ENCODE results near the gene DPH6.
"Not testable (repeated sequence)": the region's sequence is repeated elsewhere in the genome, so short reads cannot be mapped to it uniquely, and the experiment has no call there.

Gene DPH6

DNA sequence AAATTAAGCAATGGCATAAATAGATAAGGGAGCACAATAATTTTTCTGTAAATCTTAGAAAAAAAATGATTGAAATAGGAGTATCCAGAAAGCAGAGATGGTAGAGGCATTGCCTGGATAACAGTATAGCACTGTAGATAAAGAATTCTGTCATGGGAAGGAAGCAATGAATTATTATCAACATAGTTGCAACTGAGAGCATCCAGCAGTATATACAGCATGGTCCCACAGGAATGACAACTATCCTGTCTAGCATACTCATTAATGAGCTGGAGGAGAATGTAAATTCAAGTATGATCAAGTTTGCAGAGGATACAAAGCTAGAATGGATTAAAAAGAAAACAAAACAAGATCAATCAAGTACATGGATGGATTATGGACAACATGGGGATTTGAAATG is 90.8 kb downstream of the DPH6 start:
- Histone ChIP-seq H3K4me1 (ENCODE audit: insufficient read depth, low read length) (no peaks in the 10 kb centered on the region), H3K36me3 (ENCODE audit: insufficient read depth, low read length) (no peaks in the 10 kb centered on the region), H3K27me3 (ENCODE audit: control insufficient read depth in 1 of 2, insufficient read depth in 2 of 2, low read length in 2 of 2) (no peaks in the 10 kb centered on the region), H3K9me3 (ENCODE audit: low read length) (no peaks in the 10 kb centered on the region), H3K27ac (ENCODE audit: low read depth, low read length) (no peak overlapping the region), H3K9ac (ENCODE audit: low read length) (no peak overlapping the region), H3K4me3 (ENCODE audit: low read depth in 1 of 2, low read length in 2 of 2) (no peak overlapping the region)

DNA sequence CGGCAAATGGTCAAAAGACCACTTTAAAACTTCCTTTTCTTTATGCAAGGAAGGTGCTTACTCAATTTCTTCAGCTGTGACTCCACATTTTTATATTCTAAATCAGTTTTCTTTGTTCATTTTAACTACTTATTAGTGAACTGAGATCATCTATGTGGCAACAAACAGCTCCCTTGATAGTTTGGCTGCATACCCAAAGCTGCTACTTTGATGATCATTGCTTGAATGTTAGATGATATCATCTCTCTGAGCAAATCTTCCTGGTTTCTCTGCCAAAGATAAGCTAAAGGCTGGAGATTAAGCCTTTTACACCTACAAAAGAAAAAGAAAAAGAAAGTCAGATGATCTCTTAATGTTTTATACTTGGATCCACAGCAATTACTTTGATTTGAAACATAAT is 95.5 kb downstream of the DPH6 start:
- no peak overlapping the region for H3K4me3 ChIP-seq (ENCODE audit: low read depth in 1 of 2, low read length in 2 of 2)
- H3K27ac ChIP-seq (ENCODE audit: low read depth, low read length), result no peak overlapping the region
- no peaks in the 10 kb centered on the region for H3K4me1 ChIP-seq (ENCODE audit: insufficient read depth, low read length)

DNA sequence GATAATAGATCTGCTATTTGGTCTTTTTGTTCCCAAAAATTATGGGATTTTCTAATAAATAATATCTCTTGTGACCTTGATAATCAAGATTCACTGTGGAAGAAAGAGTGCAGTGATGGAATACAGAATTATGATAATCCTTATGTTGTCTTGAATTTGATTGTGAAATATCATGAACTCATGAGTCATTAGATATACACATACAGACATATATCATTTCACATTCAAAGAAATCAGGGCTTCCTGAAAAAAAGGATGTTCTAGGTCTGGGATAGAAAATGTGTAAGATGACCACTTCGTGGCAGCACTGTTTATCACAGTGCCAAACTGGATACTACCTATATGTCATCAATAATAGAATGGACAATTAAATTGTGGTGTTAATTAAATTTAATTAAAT is 97.7 kb downstream of the DPH6 start:
- Histone ChIP-seq H3K9me3 (ENCODE audit: low read length) (no peaks in the 10 kb centered on the region), H3K27ac (ENCODE audit: low read depth, low read length) (no peak overlapping the region), H3K27me3 (ENCODE audit: control insufficient read depth in 1 of 2, insufficient read depth in 2 of 2, low read length in 2 of 2) (no peaks in the 10 kb centered on the region), H3K4me1 (ENCODE audit: insufficient read depth, low read length) (no peaks in the 10 kb centered on the region), H3K4me3 (ENCODE audit: low read depth in 1 of 2, low read length in 2 of 2) (no peak overlapping the region), H3K9ac (ENCODE audit: low read length) (no peak overlapping the region), H3K36me3 (ENCODE audit: insufficient read depth, low read length) (no peaks in the 10 kb centered on the region)

More for the DNA sequence above, 95.5 kb downstream of the DPH6 start:
- Histone ChIP-seq H3K9ac (ENCODE audit: low read length) (no peak overlapping the region), H3K36me3 (ENCODE audit: insufficient read depth, low read length) (no peaks in the 10 kb centered on the region), H3K9me3 (ENCODE audit: low read length) (no peaks in the 10 kb centered on the region), H3K27me3 (ENCODE audit: control insufficient read depth in 1 of 2, insufficient read depth in 2 of 2, low read length in 2 of 2) (no peaks in the 10 kb centered on the region)

DNA sequence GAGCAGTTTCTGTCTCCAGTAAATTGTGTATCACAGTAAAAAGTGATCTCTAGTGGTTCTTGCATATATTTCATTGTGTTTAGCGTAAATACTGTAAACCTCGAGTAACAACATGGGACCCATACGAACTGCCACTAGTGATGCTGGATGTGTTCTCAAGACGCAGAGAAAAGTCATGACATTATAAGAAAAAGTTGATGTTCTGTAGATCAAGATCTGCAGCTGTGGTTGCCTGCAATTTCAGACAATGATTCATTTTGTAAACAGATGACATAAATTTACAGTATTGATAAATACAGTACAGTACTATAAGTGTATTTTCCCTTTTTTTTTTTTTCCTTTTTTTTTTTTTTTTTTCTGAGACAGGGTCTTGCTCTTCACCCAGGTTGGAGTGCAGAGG is 100.1 kb downstream of the DPH6 start:
- Histone ChIP-seq H3K9me3 (ENCODE audit: low read length) (no peaks in the 10 kb centered on the region), H3K36me3 (ENCODE audit: insufficient read depth, low read length) (no peaks in the 10 kb centered on the region), H3K9ac (ENCODE audit: low read length) (no peak overlapping the region), H3K4me3 (ENCODE audit: low read depth in 1 of 2, low read length in 2 of 2) (no peak overlapping the region), H3K27ac (ENCODE audit: low read depth, low read length) (no peak overlapping the region), H3K27me3 (ENCODE audit: control insufficient read depth in 1 of 2, insufficient read depth in 2 of 2, low read length in 2 of 2) (no peaks in the 10 kb centered on the region), H3K4me1 (ENCODE audit: insufficient read depth, low read length) (no peaks in the 10 kb centered on the region)

DNA sequence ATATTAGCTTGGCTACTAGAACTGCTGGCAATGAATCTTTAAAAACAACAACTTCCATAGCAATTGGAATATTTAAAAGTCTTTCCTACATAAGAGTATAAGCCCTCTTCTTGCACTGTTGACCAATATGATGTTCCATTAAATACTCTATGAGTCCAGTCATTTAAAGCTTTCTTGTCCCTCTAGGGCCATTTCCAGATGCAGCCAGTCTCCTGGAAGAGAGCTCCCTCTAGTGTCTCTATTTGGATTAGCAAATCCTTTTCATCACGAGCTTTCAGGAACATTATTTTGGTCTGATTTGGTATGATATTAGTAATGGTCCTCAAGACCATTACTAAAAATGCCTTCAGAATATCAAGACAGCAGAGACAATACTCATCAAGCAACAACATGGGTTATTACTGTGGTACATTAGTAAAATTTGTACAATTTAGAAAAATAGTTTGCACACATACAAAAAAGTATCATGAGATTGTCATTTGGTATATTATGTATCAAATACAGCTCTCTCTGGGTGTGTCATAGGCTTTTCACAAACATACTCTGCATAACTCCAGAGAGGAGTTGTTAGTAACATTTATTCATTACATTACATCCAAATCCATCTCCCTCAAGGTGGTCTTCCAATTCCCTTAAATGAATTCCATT is 101.3 kb downstream of the DPH6 start:
- no peaks in the 10 kb centered on the region for H3K27me3 ChIP-seq (ENCODE audit: control insufficient read depth in 1 of 2, insufficient read depth in 2 of 2, low read length in 2 of 2)
- H3K9me3 ChIP-seq (ENCODE audit: low read length), result no peaks in the 10 kb centered on the region

DNA sequence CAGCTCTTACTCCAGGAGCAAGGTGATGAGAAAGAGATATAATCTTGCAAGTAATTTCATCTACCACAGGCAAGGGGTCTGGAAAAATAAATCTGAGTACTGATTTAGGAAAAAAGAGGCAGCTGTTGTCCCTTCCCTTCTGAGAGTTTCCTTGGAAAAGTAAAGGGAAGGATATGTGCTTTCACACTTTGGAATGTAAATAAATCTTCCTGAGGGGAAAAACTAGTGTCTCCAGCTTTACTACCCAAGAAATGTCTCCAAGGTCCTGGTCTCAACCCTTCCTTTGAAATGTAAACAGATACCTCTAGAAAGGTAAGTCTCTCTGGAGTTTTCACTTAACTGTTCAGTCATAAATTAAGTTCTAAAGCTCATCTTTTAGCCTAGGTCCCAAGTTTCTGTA is 102.6 kb downstream of the DPH6 start:
- Histone ChIP-seq H3K9ac (ENCODE audit: low read length) (no peak overlapping the region), H3K27ac (ENCODE audit: low read depth, low read length) (no peak overlapping the region), H3K36me3 (ENCODE audit: insufficient read depth, low read length) (no peaks in the 10 kb centered on the region), H3K27me3 (ENCODE audit: control insufficient read depth in 1 of 2, insufficient read depth in 2 of 2, low read length in 2 of 2) (no peaks in the 10 kb centered on the region), H3K4me1 (ENCODE audit: insufficient read depth, low read length) (no peaks in the 10 kb centered on the region), H3K9me3 (ENCODE audit: low read length) (no peaks in the 10 kb centered on the region), H3K4me3 (ENCODE audit: low read depth in 1 of 2, low read length in 2 of 2) (no peak overlapping the region)

More for the DNA sequence above, 101.3 kb downstream of the DPH6 start:
- Histone ChIP-seq H3K36me3 (ENCODE audit: insufficient read depth, low read length) (no peaks in the 10 kb centered on the region), H3K9ac (ENCODE audit: low read length) (no peak overlapping the region), H3K4me1 (ENCODE audit: insufficient read depth, low read length) (no peaks in the 10 kb centered on the region), H3K4me3 (ENCODE audit: low read depth in 1 of 2, low read length in 2 of 2) (no peak overlapping the region), H3K27ac (ENCODE audit: low read depth, low read length) (no peak overlapping the region)

DNA sequence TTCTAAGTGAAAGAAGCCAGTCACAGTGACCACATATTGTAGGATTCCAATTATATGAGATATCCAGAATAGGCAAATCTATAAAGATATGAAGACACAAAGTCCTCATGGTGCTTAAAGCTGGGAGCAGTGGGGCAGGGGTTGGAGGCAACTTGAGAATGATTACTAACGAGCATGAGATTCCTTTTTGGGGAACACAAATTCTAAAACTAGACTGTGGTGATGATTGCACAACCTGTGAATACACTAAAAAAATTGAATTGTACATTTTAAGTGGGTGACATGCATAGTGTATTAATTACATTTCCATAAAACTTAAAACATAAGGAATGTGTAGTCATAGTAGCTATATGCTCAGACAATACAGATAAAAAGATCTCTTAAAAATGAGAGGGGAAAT is 103.2 kb downstream of the DPH6 start:
- Histone ChIP-seq H3K9me3 (ENCODE audit: low read length) (no peaks in the 10 kb centered on the region), H3K27ac (ENCODE audit: low read depth, low read length) (no peak overlapping the region), H3K9ac (ENCODE audit: low read length) (no peak overlapping the region), H3K36me3 (ENCODE audit: insufficient read depth, low read length) (no peaks in the 10 kb centered on the region), H3K4me1 (ENCODE audit: insufficient read depth, low read length) (no peaks in the 10 kb centered on the region), H3K4me3 (ENCODE audit: low read depth in 1 of 2, low read length in 2 of 2) (no peak overlapping the region), H3K27me3 (ENCODE audit: control insufficient read depth in 1 of 2, insufficient read depth in 2 of 2, low read length in 2 of 2) (no peaks in the 10 kb centered on the region)

DNA sequence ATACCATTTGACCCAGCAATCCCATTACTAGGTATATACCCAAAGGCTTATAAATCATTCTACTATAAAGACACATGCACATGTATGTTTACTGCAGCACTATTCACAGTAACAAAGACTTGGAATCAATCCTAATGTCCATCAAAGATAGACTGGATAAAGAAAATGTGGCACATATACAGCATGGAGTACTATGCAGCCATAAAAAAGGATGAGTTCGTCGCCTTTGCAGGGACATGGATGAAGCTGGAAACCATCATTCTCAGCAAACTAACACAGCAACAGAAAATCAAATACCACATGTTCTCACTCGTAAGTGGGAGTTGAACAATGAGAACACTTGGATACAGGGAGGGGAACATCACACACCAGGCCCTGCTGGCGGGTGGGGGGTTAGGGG is 104.7 kb downstream of the DPH6 start:
- not testable (repeated sequence) for H3K36me3 ChIP-seq (ENCODE audit: insufficient read depth, low read length); H3K27me3 ChIP-seq (ENCODE audit: control insufficient read depth in 1 of 2, insufficient read depth in 2 of 2, low read length in 2 of 2); H3K4me3 ChIP-seq (ENCODE audit: low read depth in 1 of 2, low read length in 2 of 2); H3K9ac ChIP-seq (ENCODE audit: low read length); H3K4me1 ChIP-seq (ENCODE audit: insufficient read depth, low read length); H3K27ac ChIP-seq (ENCODE audit: low read depth, low read length); H3K9me3 ChIP-seq (ENCODE audit: low read length)

DNA sequence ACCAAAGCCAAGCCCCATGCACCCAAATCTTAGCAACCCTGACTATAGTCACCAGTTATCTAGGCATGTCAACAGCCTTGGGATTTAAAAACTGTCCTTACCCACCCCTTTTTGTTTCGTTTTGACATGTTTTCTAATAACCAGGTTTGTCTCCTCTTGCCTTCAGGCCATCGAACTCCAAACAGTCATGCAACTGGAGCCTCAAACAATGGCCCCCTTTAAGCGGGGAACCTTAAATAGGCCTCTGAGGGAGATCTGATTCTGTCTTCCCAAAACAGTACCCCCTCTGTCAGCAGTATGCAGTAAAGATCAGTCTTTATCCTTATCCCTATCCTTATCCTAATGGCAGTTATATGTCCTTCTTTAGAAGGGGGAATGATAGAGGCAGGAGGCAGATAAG is 105.7 kb downstream of the DPH6 start:
- no peaks in the 10 kb centered on the region for H3K27me3 ChIP-seq (ENCODE audit: control insufficient read depth in 1 of 2, insufficient read depth in 2 of 2, low read length in 2 of 2)
- no peaks in the 10 kb centered on the region for H3K36me3 ChIP-seq (ENCODE audit: insufficient read depth, low read length)
- H3K4me3 ChIP-seq (ENCODE audit: low read depth in 1 of 2, low read length in 2 of 2), result no peak overlapping the region
- no peaks in the 10 kb centered on the region for H3K4me1 ChIP-seq (ENCODE audit: insufficient read depth, low read length)
- no peaks in the 10 kb centered on the region for H3K9me3 ChIP-seq (ENCODE audit: low read length)
- no peak overlapping the region for H3K27ac ChIP-seq (ENCODE audit: low read depth, low read length)
- no peak overlapping the region for H3K9ac ChIP-seq (ENCODE audit: low read length)

DNA sequence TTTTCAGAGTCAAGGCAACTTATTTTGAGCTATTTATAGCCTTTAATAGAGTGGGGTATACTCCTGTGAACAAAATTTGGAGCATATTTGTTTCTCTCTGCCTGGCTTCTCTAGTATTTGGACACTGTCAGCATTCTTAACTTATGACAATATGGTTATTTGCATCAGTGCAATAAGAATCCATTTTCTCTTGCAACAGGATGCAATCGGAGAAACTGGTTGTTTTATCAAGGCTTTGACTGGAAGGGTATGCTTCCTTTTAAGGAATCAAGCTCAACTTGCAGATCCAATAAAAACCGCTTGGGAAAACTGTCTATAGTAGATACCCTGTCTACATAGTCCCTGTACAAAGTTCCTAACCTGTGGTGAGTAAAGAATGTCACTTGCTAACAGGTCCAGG is 106.7 kb downstream of the DPH6 start:
- Histone ChIP-seq H3K9ac (ENCODE audit: low read length) (no peak overlapping the region), H3K36me3 (ENCODE audit: insufficient read depth, low read length) (no peaks in the 10 kb centered on the region), H3K4me1 (ENCODE audit: insufficient read depth, low read length) (no peaks in the 10 kb centered on the region), H3K4me3 (ENCODE audit: low read depth in 1 of 2, low read length in 2 of 2) (no peak overlapping the region), H3K27ac (ENCODE audit: low read depth, low read length) (no peak overlapping the region), H3K9me3 (ENCODE audit: low read length) (no peaks in the 10 kb centered on the region), H3K27me3 (ENCODE audit: control insufficient read depth in 1 of 2, insufficient read depth in 2 of 2, low read length in 2 of 2) (no peaks in the 10 kb centered on the region)

DNA sequence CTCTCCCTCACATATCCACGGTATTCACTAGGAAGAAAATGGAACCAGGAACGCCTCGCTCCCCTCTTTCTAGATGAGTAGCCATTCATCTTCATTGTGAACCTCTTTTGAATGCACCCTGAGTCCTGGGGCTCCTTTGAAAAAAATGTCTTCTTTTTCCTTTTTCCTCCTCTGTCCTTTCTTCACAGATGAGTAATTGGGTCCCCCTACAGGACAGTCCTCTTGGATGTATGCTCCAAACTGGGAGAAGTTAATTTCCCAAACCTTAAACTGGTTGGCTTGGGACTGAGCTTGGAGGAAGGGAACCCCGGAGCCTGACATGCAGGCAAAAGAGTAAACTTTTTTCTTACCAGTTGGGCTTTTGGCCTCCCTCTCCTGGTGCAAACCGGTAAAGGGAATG is 108.8 kb downstream of the DPH6 start:
- no peak overlapping the region for H3K4me3 ChIP-seq (ENCODE audit: low read depth in 1 of 2, low read length in 2 of 2)
- H3K4me1 ChIP-seq (ENCODE audit: insufficient read depth, low read length), result no peaks in the 10 kb centered on the region
- no peaks in the 10 kb centered on the region for H3K36me3 ChIP-seq (ENCODE audit: insufficient read depth, low read length)
- H3K9me3 ChIP-seq (ENCODE audit: low read length), result no peaks in the 10 kb centered on the region
- no peak overlapping the region for H3K27ac ChIP-seq (ENCODE audit: low read depth, low read length)
- no peaks in the 10 kb centered on the region for H3K27me3 ChIP-seq (ENCODE audit: control insufficient read depth in 1 of 2, insufficient read depth in 2 of 2, low read length in 2 of 2)
- H3K9ac ChIP-seq (ENCODE audit: low read length), result no peak overlapping the region

DNA sequence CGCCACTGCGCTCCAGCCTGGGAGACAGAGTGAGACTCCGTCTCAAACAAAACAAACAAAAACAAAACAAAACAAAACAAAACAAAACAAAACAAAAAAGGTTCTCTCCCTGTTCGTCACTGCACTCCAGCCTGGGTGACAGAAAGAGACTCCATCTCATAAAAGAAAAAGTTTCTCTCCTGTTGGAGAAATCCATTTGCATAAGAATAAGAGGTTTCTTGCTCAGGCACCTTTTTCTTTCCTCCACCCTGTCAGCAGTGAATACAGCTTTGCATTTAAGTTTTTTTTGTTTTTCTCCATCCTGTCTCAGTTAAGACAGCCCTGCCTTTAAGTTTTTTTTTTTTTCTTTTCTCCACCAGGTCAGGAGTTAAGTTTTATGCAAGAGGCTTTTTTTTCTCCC is 109.5 kb downstream of the DPH6 start:
- H3K4me3 ChIP-seq (ENCODE audit: low read depth in 1 of 2, low read length in 2 of 2), result no peak overlapping the region

More for the DNA sequence above, 109.5 kb downstream of the DPH6 start:
- Histone ChIP-seq H3K9me3 (ENCODE audit: low read length) (no peaks in the 10 kb centered on the region), H3K4me1 (ENCODE audit: insufficient read depth, low read length) (no peaks in the 10 kb centered on the region), H3K27me3 (ENCODE audit: control insufficient read depth in 1 of 2, insufficient read depth in 2 of 2, low read length in 2 of 2) (no peaks in the 10 kb centered on the region), H3K36me3 (ENCODE audit: insufficient read depth, low read length) (no peaks in the 10 kb centered on the region), H3K9ac (ENCODE audit: low read length) (no peak overlapping the region), H3K27ac (ENCODE audit: low read depth, low read length) (no peak overlapping the region)

Measured in muscle layer of colon (tissue), 2 donors.